ENCODE data around the gene YBX3.

DNA sequence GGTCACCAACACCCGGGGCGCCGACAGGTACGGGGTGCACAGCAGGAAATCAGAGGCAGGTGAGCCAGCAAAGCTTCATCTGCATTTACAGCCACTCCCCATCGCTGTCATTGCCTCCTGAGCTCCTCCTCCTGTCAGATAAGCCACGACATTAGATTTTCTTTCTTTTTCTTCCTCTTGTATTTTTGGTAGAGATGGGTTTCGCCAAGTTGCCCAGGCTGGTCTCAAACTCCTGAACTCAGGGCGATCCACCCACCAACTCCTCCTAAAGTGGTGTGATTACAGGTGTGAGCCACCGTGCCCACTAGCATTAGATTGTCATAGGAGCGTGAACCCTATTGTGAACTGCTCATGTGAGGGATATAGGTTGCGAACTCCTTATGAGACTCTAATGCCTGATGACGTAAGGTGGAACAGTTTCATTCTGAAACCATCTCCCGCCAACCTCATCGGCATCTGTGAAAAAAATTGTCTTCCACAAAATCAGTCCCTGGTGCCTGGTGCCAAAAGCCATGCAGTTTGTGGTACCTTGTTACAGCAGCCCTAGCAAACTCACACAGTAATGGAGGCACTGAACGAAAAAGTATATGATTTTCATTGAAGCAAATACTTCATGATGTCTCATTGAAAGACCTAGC, 50.8 kb downstream of the YBX3 start:
- TF ChIP-seq POLR2AphosphoS5 (IDR thresholded peaks at IDR 0.05) = no peak
- no peak for TF ChIP-seq CTCF (IDR thresholded peaks at IDR 0.05)
- no peak for TF ChIP-seq POLR2A (IDR thresholded peaks at IDR 0.05)
- no peak for TF ChIP-seq EP300 (IDR thresholded peaks at IDR 0.05)

Measured in gastroesophageal sphincter (tissue), 3 donors.